OCI-LY7 (cell line): ENCODE results near the gene C11orf54. TPM values are rescaled to one million over a fixed set of nuclear protein-coding genes. Genes with fewer than 3 reads are reported as not detected.

Source experiments
- BruUV-seq: library from RNA; stranded (reverse); fragments of 400-500 nt; replicated peaks from 2 replicates; lab custom pipeline; 2021; lab: Mats Ljungman, UMichigan
- CTCF ChIA-PET: fragments of 300-600 bp; sonication (Branson Sonifier 250); formaldehyde crosslinking; loops from one replicate; lab custom pipeline; 2022; ENCODE audit warnings: antibody characterized with exemption; ENCODE audit not compliant: unreplicated experiment; lab: Charles Lee
- POLR2A ChIA-PET: fragments of 300-600 bp; sonication (Branson Sonifier 250); formaldehyde crosslinking; loops from one replicate; lab custom pipeline; 2022; ENCODE audit warnings: antibody characterized with exemption; lab: Charles Lee
- DNase-seq: peaks from one replicate; pipeline ENCODE4 v3.0.0-alpha.2; 2015; ENCODE audit warnings: low spot score
- H2AFZ ChIP-seq: fragments of 200-600 bp; sonication (generic), shearing (Covaris generic); 2 replicates; pipeline ENCODE4 v1.6.1; 2014; ENCODE audit warnings: mild to moderate bottlenecking, antibody characterized with exemption, low read length, moderate library complexity
- H3K27ac ChIP-seq: fragments of 200-600 bp; sonication (generic); 2 replicates; pipeline ENCODE4 v1.5.1; 2014; ENCODE audit warnings: mixed run types, low read depth, mild to moderate bottlenecking, moderate library complexity, low read length, inconsistent platforms; ENCODE audit not compliant: poor library complexity, severe bottlenecking
- H3K36me3 ChIP-seq: fragments of 200-600 bp; sonication (generic); 2 replicates; pipeline ENCODE4 v1.6.1; 2014; ENCODE audit warnings: mild to moderate bottlenecking, antibody characterized with exemption, low read length, moderate library complexity, mixed read lengths; ENCODE audit not compliant: insufficient read depth
- H3K4me1 ChIP-seq: fragments of 200-600 bp; sonication (generic); 2 replicates; pipeline ENCODE4 v1.5.1; 2014; ENCODE audit warnings: mild to moderate bottlenecking, low read length; ENCODE audit not compliant: insufficient read depth, poor library complexity, severe bottlenecking
- H3K4me2 ChIP-seq: fragments of 200-600 bp; sonication (generic); 2 replicates; pipeline ENCODE4 v1.6.1; 2014; ENCODE audit warnings: mild to moderate bottlenecking, low read length
- H3K4me3 ChIP-seq: fragments of 200-600 bp; sonication (generic); 2 replicates; pipeline ENCODE4 v1.5.1; 2014; ENCODE audit warnings: mild to moderate bottlenecking, low read depth, low read length; ENCODE audit not compliant: poor library complexity, severe bottlenecking
- H3K79me2 ChIP-seq: fragments of 200-600 bp; sonication (generic); 2 replicates; pipeline ENCODE4 v1.6.1; 2016; ENCODE audit warnings: low read depth, mild to moderate bottlenecking, low read length, moderate library complexity, mixed read lengths; ENCODE audit not compliant: insufficient read depth
- H3K9me2 ChIP-seq: fragments of 200-600 bp; sonication (generic); 2 replicates; pipeline ENCODE4 v1.6.1; 2016; ENCODE audit warnings: mild to moderate bottlenecking, low read length, mixed read lengths; ENCODE audit not compliant: insufficient read depth
- H3K9me3 ChIP-seq: fragments of 200-600 bp; sonication (generic); 2 replicates; pipeline ENCODE4 v1.6.1; 2014; ENCODE audit warnings: mild to moderate bottlenecking, mixed run types, low read length, mixed read lengths
- H4K20me1 ChIP-seq: fragments of 200-600 bp; sonication (generic); 2 replicates; pipeline ENCODE4 v1.6.1; 2014; ENCODE audit warnings: mild to moderate bottlenecking, antibody characterized with exemption, low read length, moderate library complexity, mixed read lengths; ENCODE audit not compliant: insufficient read depth
- EZH2phosphoT487 ChIP-seq: fragments of 200-600 bp; sonication (generic); IDR thresholded peaks from 2 replicates; pipeline ENCODE4 v1.6.1; 2018; ENCODE audit warnings: low read depth, borderline replicate concordance, mild to moderate bottlenecking, mixed run types, antibody characterized with exemption, low read length, moderate library complexity, mixed read lengths
- intact Hi-C: fragments of 100-400 bp; cut with micrococcal nuclease; formaldehyde crosslinking; loops from one replicate; pipeline ENCODE4 v1.10.0; 2022; ENCODE audit not compliant: unreplicated experiment
- total RNA-seq, 2 experiments: library from RNA; depleted of rRNA in 1 of 2; stranded (reverse); fragments of >200 nt in 1 of 2; shearing (Covaris generic) in 1 of 2; gene quantifications; 2 replicates each; pipeline ENCODE4 v1.2.3, GENCODE V29; 2014 to 2022
- TF ChIP-seq, protein P1 (sequence below): fragments of 200-600 bp; sonication (generic); conservative IDR thresholded peaks from 2 replicates; pipeline ENCODE4 v1.5.1; 2014; ENCODE audit warnings: mild to moderate bottlenecking, antibody characterized with exemption, low read length, moderate library complexity, mixed read lengths

Gene C11orf54
- total RNA-seq, 2 experiments from 2014 or later = 29.5 to 35.5 TPM

DNA sequence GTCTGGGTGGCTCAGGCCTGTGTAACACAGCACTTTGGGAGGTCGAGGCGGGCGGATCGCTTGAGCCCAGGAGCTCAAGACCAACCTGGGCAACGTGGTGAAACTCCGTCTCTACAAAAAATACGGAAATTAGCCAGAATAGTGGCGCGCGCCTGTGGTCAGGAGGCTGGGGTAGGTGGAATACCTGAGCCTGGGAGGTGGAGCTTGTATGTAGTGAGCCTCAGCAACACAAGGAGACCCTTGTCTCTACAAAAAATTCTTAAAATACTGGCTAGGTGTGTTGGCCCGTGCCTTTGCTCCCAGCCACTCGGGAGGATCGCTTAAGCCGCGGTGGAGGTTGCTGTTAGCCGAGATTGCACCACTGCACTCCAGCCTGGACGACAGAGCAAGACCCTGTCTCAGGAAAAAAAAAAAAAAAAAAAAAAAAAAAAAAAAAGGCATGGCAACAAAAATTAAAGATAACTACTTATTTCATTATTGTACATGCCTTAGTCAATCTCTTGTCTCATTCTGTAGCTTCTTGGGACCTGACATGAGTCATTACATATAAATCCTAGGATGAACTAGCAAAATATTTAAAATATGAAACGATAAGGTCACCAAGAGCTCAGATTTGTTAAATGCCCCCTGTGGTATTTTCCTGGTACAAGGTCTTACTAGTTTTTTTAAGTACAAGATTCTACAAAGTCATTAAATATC is 1.3 kb upstream of the C11orf54 start:
- Histone ChIP-seq H3K9me3 (no peaks in the 10 kb centered on the region), H4K20me1 (peaks cover 48% of the 10 kb centered on the region), H3K4me2 (peak overlapping the region; percentile 87), H2AFZ (no peak overlapping the region), H3K4me3 (peak overlapping the region; percentile 96), H3K27ac (peak overlapping the region; percentile 78), H3K36me3 (peaks cover 74% of the 10 kb centered on the region), H3K79me2 (peaks cover 83% of the 10 kb centered on the region), H3K9me2 (no peaks in the 10 kb centered on the region), H3K4me1 (peaks cover 45% of the 10 kb centered on the region)
- BruUV-seq = no TSS peak
- ChIA-PET CTCF (interaction anchor here (1.3 kb wide), 1 partner anchor 44 kb away, joined by 3 read pairs; the partner anchor contains the start of gene MED17), POLR2A (interaction anchor here (0.6 to 3.7 kb wide), 21 partner anchors 9 to 1491 kb away, joined by 3 to 49 read pairs (median 5); partner anchors contain the start of genes MED17 and SESN3)
- no peak for TF ChIP-seq EZH2phosphoT487
- TF ChIP-seq, protein P1, sequence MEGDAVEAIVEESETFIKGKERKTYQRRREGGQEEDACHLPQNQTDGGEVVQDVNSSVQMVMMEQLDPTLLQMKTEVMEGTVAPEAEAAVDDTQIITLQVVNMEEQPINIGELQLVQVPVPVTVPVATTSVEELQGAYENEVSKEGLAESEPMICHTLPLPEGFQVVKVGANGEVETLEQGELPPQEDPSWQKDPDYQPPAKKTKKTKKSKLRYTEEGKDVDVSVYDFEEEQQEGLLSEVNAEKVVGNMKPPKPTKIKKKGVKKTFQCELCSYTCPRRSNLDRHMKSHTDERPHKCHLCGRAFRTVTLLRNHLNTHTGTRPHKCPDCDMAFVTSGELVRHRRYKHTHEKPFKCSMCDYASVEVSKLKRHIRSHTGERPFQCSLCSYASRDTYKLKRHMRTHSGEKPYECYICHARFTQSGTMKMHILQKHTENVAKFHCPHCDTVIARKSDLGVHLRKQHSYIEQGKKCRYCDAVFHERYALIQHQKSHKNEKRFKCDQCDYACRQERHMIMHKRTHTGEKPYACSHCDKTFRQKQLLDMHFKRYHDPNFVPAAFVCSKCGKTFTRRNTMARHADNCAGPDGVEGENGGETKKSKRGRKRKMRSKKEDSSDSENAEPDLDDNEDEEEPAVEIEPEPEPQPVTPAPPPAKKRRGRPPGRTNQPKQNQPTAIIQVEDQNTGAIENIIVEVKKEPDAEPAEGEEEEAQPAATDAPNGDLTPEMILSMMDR = no peak
- intact Hi-C loops = loop anchor here (5.0 kb wide), 1 partner anchor 198 kb away; the partner anchor contains the start of gene SMCO4
- peak; percentile 62 for DNase-seq

DNA sequence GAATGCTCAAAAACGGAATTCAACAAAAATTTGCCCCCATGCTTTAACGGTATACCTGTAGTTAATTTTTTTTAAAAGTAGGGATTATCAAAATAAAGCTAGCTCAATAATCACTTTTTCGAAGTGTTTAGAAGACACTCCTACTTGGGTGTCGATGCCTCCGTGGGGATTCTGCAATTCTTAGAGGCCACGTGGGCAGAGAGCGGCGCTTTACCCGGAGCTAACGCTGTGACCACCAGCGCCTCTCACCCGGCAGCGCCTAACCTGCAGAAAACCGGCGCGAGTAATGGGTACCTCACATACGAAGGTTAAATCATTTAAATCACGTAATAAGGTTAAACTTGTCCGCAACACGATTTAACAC is 760 bp upstream of the C11orf54 start:
- peak; percentile 82 for DNase-seq
- intact Hi-C loops = loop anchor here (1.0 to 5.0 kb wide), 2 partner anchors 44 to 198 kb away; partner anchors contain the start of genes MED17 and SMCO4
- ChIA-PET CTCF (interaction anchor here (1.3 kb wide), 1 partner anchor 43 kb away, joined by 3 read pairs; the partner anchor contains the start of gene MED17), POLR2A (interaction anchor here (0.6 to 3.7 kb wide), 19 partner anchors 9 to 1490 kb away, joined by 3 to 49 read pairs (median 5); partner anchors contain the start of genes MED17 and SESN3)
- Histone ChIP-seq H2AFZ (no peak overlapping the region; the same call in 1 of the 2 replicates), H3K9me2 (no peaks in the 10 kb centered on the region), H4K20me1 (peaks cover 43% of the 10 kb centered on the region), H3K79me2 (peaks cover 78% of the 10 kb centered on the region), H3K4me2 (peak overlapping the region; percentile 87), H3K27ac (peak overlapping the region; percentile 78), H3K36me3 (peaks cover 69% of the 10 kb centered on the region), H3K9me3 (no peaks in the 10 kb centered on the region), H3K4me3 (peak overlapping the region; percentile 96), H3K4me1 (peaks cover 40% of the 10 kb centered on the region)
- TF ChIP-seq, protein P1 = peak; percentile 26; the same call in 1 of the 2 replicates
- no peak for TF ChIP-seq EZH2phosphoT487
- BruUV-seq = no TSS peak
